C4-2B (cell line): ENCODE data around the gene TMUB1.

Experiments
- CTCF ChIP-seq: fragments of 450-650 bp; conservative IDR thresholded peaks from 2 replicates; pipeline ENCODE4 v1.5.1; 2017; ENCODE audit warnings: mild to moderate bottlenecking
- ZFX ChIP-seq: fragments of 450-650 bp; IDR thresholded peaks from 2 replicates; pipeline ENCODE4 v1.6.1; 2017

GRCh38 chr7:151062111-151062398 lies 21.2 kb downstream of the TMUB1 start:
- TF ChIP-seq CTCF, result no peak
- TF ChIP-seq ZFX, result no peak
